ENCODE data around the gene GNG8. TPM values are rescaled to one million over a fixed set of nuclear protein-coding genes. Genes with fewer than 3 reads are reported as not detected.

GNG8 gene
- total RNA-seq, 2 donors from 2014 or later = not detected

DNA sequence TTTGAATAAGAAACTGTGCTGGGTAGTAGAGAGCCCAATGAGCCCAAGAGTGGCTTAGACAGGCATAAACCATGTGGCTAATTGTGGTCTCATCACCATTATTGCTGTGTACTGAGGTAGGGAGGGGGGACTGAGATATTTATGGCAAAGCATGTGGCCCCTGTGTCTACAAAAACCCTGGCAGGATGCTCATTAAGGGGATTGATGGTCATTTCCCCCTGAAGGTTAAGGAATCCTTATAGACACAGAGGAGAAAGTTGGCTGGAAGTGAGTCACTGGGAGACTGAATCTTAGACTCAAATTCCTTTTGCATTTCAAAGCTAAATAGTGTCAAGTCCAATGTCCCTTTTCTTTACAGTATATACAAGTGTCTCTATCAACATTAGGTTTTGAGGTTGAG, 34.8 kb upstream of the GNG8 start:
- TF ChIP-seq, protein P1, sequence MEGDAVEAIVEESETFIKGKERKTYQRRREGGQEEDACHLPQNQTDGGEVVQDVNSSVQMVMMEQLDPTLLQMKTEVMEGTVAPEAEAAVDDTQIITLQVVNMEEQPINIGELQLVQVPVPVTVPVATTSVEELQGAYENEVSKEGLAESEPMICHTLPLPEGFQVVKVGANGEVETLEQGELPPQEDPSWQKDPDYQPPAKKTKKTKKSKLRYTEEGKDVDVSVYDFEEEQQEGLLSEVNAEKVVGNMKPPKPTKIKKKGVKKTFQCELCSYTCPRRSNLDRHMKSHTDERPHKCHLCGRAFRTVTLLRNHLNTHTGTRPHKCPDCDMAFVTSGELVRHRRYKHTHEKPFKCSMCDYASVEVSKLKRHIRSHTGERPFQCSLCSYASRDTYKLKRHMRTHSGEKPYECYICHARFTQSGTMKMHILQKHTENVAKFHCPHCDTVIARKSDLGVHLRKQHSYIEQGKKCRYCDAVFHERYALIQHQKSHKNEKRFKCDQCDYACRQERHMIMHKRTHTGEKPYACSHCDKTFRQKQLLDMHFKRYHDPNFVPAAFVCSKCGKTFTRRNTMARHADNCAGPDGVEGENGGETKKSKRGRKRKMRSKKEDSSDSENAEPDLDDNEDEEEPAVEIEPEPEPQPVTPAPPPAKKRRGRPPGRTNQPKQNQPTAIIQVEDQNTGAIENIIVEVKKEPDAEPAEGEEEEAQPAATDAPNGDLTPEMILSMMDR (IDR thresholded peaks at IDR 0.05) = no peak
- TF ChIP-seq POLR2A (IDR thresholded peaks at IDR 0.05) = no peak
- no peaks in the 10 kb centered on the region for H3K9me3 ChIP-seq
- no peaks in the 10 kb centered on the region for H3K4me1 ChIP-seq
- ATAC-seq (no peak), DNase-seq (no peak)
- no peak overlapping the region for H3K4me3 ChIP-seq
- H3K27ac ChIP-seq = no peak overlapping the region
- intact Hi-C loops (cut with DNase I) = no loop called here
- H3K36me3 ChIP-seq (replicated peaks in 1 of 2; ENCODE audit: insufficient read depth in 1 of 2, low read depth in 2 of 2) = peaks cover 8 to 14% of the 10 kb centered on the region in 2 donors
- H3K27me3 ChIP-seq = no peaks in the 10 kb centered on the region

DNA sequence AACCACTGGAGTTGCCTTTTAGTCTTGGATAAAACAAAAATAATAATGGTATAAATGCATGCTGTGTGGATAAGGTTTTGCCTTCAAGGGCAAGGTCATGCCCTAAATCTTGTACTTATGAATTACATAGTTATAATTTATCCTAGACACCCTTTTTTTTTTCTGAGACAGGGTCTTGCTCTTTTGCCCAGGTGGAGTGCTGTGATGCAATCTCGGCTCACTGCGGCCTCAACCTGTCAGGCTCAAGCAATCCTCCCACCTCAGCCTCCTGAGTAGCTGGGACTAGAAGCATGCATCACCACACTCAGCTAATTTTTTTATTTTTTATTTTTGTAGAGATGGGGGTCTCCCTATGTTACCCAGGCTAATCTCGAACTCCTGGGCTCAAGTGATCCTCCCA, 32.7 kb upstream of the GNG8 start:
- TF ChIP-seq, protein P1 (IDR thresholded peaks at IDR 0.05) = no peak
- no peak for TF ChIP-seq POLR2A (IDR thresholded peaks at IDR 0.05)
- ATAC-seq (no peak), DNase-seq (no peak)
- no peak overlapping the region for H3K4me3 ChIP-seq
- WGBS, 2 donors = 90 to 93% methylated on average over 3 of the region's 3 CpGs
- H3K27ac ChIP-seq = no peak overlapping the region
- intact Hi-C loops (cut with DNase I) = loop anchor here (5.0 kb wide), 1 partner anchor 56 kb away; no protein-coding TSS in a partner anchor
- no peaks in the 10 kb centered on the region for H3K4me1 ChIP-seq
- H3K36me3 ChIP-seq (replicated peaks in 1 of 2; ENCODE audit: insufficient read depth in 1 of 2, low read depth in 2 of 2) = peaks cover under 1 to 4% of the 10 kb centered on the region in 2 donors
- H3K27me3 ChIP-seq = no peaks in the 10 kb centered on the region
- H3K9me3 ChIP-seq = no peaks in the 10 kb centered on the region

DNA sequence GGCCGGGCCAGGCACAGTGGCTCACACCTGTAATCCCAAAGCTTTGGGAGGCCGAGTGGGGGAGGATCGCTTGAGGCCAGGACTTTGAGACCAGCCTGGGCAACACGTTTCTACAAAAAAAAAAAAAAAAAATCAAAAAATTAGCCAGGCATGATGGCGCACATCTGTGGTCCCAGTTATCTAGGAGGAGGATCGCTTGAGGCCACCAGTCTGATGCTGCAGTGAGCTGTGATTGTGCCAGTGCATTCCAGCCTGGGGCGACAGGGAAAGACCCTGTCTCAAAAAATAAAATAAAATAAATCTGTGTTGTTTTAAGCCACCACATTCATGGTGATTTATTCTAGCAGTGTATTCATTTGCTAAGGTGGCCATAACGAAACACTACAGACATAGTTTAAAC, 29.1 kb upstream of the GNG8 start:
- WGBS, 2 donors = 70 to 77% methylated on average over 8 of the region's 8 CpGs
- no peak for ATAC-seq
- H3K4me3 ChIP-seq = no peak overlapping the region
- H3K4me1 ChIP-seq = peaks cover 17% of the 10 kb centered on the region
- H3K36me3 ChIP-seq (replicated peaks in 1 of 2; ENCODE audit: insufficient read depth in 1 of 2, low read depth in 2 of 2) = no peaks in the 10 kb centered on the region
- H3K9me3 ChIP-seq = no peaks in the 10 kb centered on the region
- no peak for TF ChIP-seq POLR2A (IDR thresholded peaks at IDR 0.05)
- TF ChIP-seq, protein P1 (IDR thresholded peaks at IDR 0.05) = no peak
- DNase-seq = no peak
- H3K27ac ChIP-seq = no peak overlapping the region
- intact Hi-C loops (cut with DNase I) = loop anchor here (5.0 kb wide), 1 partner anchor 53 kb away; no protein-coding TSS in a partner anchor
- peaks cover 0 to 4% of the 10 kb centered on the region in 2 donors for H3K27me3 ChIP-seq

DNA sequence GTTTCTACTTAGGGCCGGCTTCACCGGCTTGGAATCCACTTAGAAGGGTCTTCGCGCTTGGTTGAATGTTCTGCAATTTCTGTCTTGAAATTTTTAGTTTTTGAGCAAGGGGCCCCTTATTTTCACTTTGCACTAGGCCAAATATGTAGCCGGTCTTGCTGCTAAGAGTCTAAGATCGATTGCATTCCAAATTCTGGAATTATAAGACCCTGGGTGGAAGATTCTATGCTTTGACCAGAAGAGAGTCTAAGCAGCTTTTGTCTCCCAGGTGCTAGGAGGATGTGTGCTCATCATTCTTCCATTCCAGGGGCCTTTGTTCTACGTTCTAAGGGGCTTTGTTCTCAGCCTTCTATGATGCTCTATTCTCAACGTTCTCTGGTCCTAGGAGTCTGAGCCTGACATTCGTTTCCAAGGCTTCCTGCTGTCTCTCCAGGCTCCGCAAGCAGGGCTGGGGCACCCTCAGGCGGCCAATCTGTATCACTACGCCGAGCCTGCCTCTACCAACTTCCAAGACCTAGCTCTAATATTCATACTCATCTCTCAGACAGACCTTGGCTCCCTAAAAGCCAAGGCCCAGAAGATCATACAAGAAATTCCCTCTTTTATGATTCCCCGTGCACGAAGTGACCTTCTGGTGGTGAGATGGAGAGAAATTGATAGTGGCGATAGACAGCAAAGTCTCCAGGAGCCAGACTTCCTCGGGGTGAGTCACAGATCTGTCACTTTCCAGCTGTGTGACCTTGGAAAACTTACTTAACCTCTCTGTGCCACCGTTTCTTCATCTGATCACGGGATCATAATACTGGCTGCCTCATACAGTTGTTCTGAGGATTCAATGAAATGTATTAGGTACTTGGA, 26.0 kb upstream of the GNG8 start:
- Histone ChIP-seq H3K4me1 (peaks cover 25% of the 10 kb centered on the region), H3K27ac (peak overlapping the region; percentile 54 to 72 (median 64))

More for the DNA sequence above, 26.0 kb upstream of the GNG8 start:
- Histone ChIP-seq H3K36me3 (replicated peaks in 1 of 2; ENCODE audit: insufficient read depth in 1 of 2, low read depth in 2 of 2) (no peaks in the 10 kb centered on the region), H3K9me3 (no peaks in the 10 kb centered on the region), H3K27me3 (peaks cover 0 to 17% of the 10 kb centered on the region in 2 donors), H3K4me3 (no peak overlapping the region)
- WGBS, 2 donors = 3 to 5% methylated on average over 19 of the region's 19 CpGs
- ATAC-seq (peak; percentile 68), DNase-seq (peak; percentile 83 to 90 (median 88))
- TF ChIP-seq POLR2A (IDR thresholded peaks at IDR 0.05) = no peak
- TF ChIP-seq, protein P1 (IDR thresholded peaks at IDR 0.05) = peak; percentile 82 to 98 (median 95)
- intact Hi-C loops (cut with DNase I) = no loop called here
